Esophagus muscularis mucosa (tissue), 3 donors: Measurements from ENCODE around the gene RBM19.

ENCODE experiments used
- POLR2A ChIP-seq: fragments of 450-650 bp; IDR thresholded peaks from one replicate; pipeline ENCODE4 v1.6.1; 2017; ENCODE audit warnings: antibody characterized with exemption, moderate library complexity, mild to moderate bottlenecking, low read depth
- TF ChIP-seq, protein P1 (sequence below), 3 experiments: fragments of 200-600 bp in 2 of 3; fragments of 450-650 bp in 1 of 3; sonication (generic) in 2 of 3; IDR thresholded peaks; one replicate each; pipeline ENCODE4 v1.5.1; 2017 to 2019; ENCODE audit warnings: antibody characterized with exemption in 3 of 3, mild to moderate bottlenecking in 2 of 3, moderate library complexity in 1 of 3

DNA sequence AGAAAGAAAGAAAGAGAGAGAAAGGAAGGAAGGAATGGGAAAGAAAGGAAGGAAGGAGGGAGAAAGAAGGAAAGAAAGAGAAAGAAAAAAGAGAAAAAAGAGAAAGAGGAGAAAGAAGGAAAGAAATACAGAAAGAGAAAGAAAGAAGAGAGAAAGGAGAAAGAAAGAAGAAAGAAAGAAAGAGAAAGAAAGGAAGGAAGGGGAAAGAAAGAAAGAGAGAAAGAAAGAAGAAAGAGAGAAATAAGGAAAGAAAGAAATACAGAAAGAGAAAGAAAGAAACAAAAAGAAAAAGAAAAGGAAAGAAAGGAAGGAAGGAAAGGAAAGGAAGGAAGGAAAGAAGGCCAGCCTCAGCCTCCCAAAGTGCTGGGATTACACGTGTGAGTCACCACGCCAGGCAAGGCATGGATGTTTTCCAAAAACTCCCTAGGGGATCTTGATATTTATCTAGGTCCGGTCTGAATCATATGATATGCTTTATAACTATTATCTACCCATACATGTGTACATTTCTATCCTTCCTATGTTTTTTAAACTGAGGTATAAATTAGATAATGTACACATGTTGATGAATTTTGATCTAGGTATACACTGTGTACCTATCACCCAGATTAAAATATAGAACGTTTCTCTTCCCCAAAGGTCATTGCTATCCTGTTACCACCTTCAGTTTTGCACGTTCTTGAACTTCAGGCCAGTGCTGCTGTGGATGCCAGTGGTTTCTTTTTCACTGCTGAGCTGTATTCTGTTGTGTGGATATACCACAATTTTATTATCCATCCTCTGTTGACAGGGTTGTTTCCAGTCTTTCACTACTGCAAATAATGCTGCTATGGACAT, 177.9 kb downstream of the RBM19 start:
- TF ChIP-seq, protein P1, sequence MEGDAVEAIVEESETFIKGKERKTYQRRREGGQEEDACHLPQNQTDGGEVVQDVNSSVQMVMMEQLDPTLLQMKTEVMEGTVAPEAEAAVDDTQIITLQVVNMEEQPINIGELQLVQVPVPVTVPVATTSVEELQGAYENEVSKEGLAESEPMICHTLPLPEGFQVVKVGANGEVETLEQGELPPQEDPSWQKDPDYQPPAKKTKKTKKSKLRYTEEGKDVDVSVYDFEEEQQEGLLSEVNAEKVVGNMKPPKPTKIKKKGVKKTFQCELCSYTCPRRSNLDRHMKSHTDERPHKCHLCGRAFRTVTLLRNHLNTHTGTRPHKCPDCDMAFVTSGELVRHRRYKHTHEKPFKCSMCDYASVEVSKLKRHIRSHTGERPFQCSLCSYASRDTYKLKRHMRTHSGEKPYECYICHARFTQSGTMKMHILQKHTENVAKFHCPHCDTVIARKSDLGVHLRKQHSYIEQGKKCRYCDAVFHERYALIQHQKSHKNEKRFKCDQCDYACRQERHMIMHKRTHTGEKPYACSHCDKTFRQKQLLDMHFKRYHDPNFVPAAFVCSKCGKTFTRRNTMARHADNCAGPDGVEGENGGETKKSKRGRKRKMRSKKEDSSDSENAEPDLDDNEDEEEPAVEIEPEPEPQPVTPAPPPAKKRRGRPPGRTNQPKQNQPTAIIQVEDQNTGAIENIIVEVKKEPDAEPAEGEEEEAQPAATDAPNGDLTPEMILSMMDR (IDR thresholded peaks at IDR 0.05): no peak
- no peak for TF ChIP-seq POLR2A
